ENCODE measurements around the gene ACVR1C. TPM values are rescaled to one million over a fixed set of nuclear protein-coding genes. Genes with fewer than 3 reads are reported as not detected.

Gene ACVR1C
- total RNA-seq, 1 experiment from 2014 or later: 1.2 TPM

Other genes starting within 250 kb of the ACVR1C start
- gene CYTIP, start 184.8 kb downstream of the ACVR1C start, total RNA-seq (2021; ENCODE audit: unreplicated experiment): 0.64 TPM
- gene ACVR1, start 247.5 kb upstream of the ACVR1C start, total RNA-seq (2021; ENCODE audit: unreplicated experiment): 16.9 TPM